CD14-positive monocyte (primary cell): ENCODE measurements around the gene SSBP3. TPM values are rescaled to one million over a fixed set of nuclear protein-coding genes. Genes with fewer than 3 reads are reported as not detected.
A peak's percentile ranks its signal among the peaks of the same experiment; 100 is the strongest.

Source experiments
- DNase-seq, 3 donors: peaks; one replicate each; pipeline ENCODE4 v3.0.0-alpha.2; 2011 to 2022
- H2AFZ ChIP-seq: 2 replicates; pipeline ENCODE4 v1.6.0; 2012; ENCODE audit warnings: mild to moderate bottlenecking, low read depth, low read length, inconsistent platforms; ENCODE audit not compliant: insufficient read depth, poor library complexity, severe bottlenecking
- H3K27ac ChIP-seq, 2 donors: 1 replicate in 1 of 2; 2 replicates in 1 of 2; pipeline ENCODE4 v1.5.1; 2012 to 2013; ENCODE audit warnings: low read length in 2 of 2, control low read depth in 1 of 2, inconsistent platforms in 1 of 2, low read depth in 1 of 2, mild to moderate bottlenecking in 1 of 2
- H3K27me3 ChIP-seq, 2 donors: one replicate each; pipeline versions ENCODE4 v1.6.0 to v1.6.1; 2011 to 2013; ENCODE audit warnings: low read length in 2 of 2; ENCODE audit not compliant: control insufficient read depth in 2 of 2, insufficient read depth in 2 of 2
- H3K36me3 ChIP-seq, 2 donors: replicated peaks in 1 of 2; 1 replicate in 1 of 2; 2 replicates in 1 of 2; pipeline versions ENCODE4 v1.5.1 to v1.6.1; 2012 to 2013; ENCODE audit warnings: low read length in 2 of 2, control low read depth in 1 of 2, inconsistent platforms in 1 of 2, mild to moderate bottlenecking in 1 of 2; ENCODE audit not compliant: insufficient read depth in 2 of 2, control insufficient read depth in 1 of 2
- H3K4me1 ChIP-seq, 2 donors: 1 replicate in 1 of 2; 2 replicates in 1 of 2; pipeline versions ENCODE4 v1.5.1 to v1.6.1; 2012 to 2013; ENCODE audit warnings: low read length in 2 of 2, control low read depth in 1 of 2, inconsistent platforms in 1 of 2, mild to moderate bottlenecking in 1 of 2, moderate library complexity in 1 of 2; ENCODE audit not compliant: insufficient read depth in 2 of 2, control insufficient read depth in 1 of 2
- H3K4me2 ChIP-seq: replicated peaks from 2 replicates; pipeline ENCODE3; 2012; ENCODE audit warnings: low read length, moderate library complexity, mild to moderate bottlenecking; ENCODE audit not compliant: poor library complexity, severe bottlenecking; ENCODE audit errors: extremely low read depth
- H3K4me3 ChIP-seq, 3 experiments: fragments of 200-600 bp in 1 of 3; sonication (generic) in 1 of 3; replicated peaks in 1 of 3; 1 replicate in 2 of 3; 2 replicates in 1 of 3; pipeline ENCODE4 v1.5.1; 2011 to 2013; ENCODE audit warnings: low read length in 3 of 3, mild to moderate bottlenecking in 3 of 3, control low read depth in 2 of 3, low read depth in 2 of 3, inconsistent platforms in 1 of 3, moderate library complexity in 1 of 3
- H3K79me2 ChIP-seq: 2 replicates; pipeline ENCODE4 v1.6.0; 2012; ENCODE audit warnings: mild to moderate bottlenecking, control low read depth, inconsistent platforms, low read length, moderate library complexity; ENCODE audit not compliant: insufficient read depth
- H3K9ac ChIP-seq: 2 replicates; pipeline ENCODE4 v1.6.0; 2017; ENCODE audit warnings: low read length, mild to moderate bottlenecking; ENCODE audit not compliant: insufficient read depth, poor library complexity, severe bottlenecking
- H3K9me3 ChIP-seq, 2 donors: replicated peaks in 1 of 2; 1 replicate in 1 of 2; 2 replicates in 1 of 2; pipeline versions ENCODE4 v1.5.1 to v1.6.1; 2012 to 2013; ENCODE audit warnings: low read length in 2 of 2, control low read depth in 1 of 2; ENCODE audit not compliant: control insufficient read depth in 1 of 2, insufficient read depth in 1 of 2
- H4K20me1 ChIP-seq: 2 replicates; pipeline ENCODE4 v1.6.0; 2012; ENCODE audit warnings: mild to moderate bottlenecking, low read length, control low read depth, moderate library complexity; ENCODE audit not compliant: insufficient read depth
- H3K27ac Mint-ChIP-seq, 7 donors: one replicate each; pipeline ENCODE4 v1.8.0; 2020; ENCODE audit warnings: mild to moderate bottlenecking in 7 of 7, mixed read lengths in 7 of 7, moderate library complexity in 6 of 7, inconsistent platforms in 2 of 7
- H3K27me3 Mint-ChIP-seq, 3 donors: one replicate each; pipeline ENCODE4 v1.8.0; 2021 to 2022; ENCODE audit warnings: low read depth in 3 of 3, mild to moderate bottlenecking in 3 of 3, mixed read lengths in 3 of 3, moderate library complexity in 3 of 3, inconsistent platforms in 1 of 3
- H3K36me3 Mint-ChIP-seq, 2 donors: one replicate each; pipeline ENCODE4 v1.8.0; 2020; ENCODE audit warnings: mixed read lengths in 2 of 2, inconsistent platforms in 1 of 2, mild to moderate bottlenecking in 1 of 2
- H3K4me1 Mint-ChIP-seq: one replicate; pipeline ENCODE4 v1.8.0; 2020; ENCODE audit warnings: mild to moderate bottlenecking, mixed read lengths
- H3K4me3 Mint-ChIP-seq, 2 donors: one replicate each; pipeline ENCODE4 v1.8.0; 2020; ENCODE audit warnings: mild to moderate bottlenecking in 2 of 2, mixed read lengths in 2 of 2, moderate library complexity in 1 of 2
- H3K9me3 Mint-ChIP-seq, 7 donors: one replicate each; pipeline ENCODE4 v1.8.0; 2020 to 2022; ENCODE audit warnings: mixed read lengths in 7 of 7, mild to moderate bottlenecking in 6 of 7, moderate library complexity in 6 of 7, inconsistent platforms in 2 of 7
- WGBS: methylation state at CpG from one replicate; pipeline ENCODE4 v1.1.5; 2013; ENCODE audit warnings: missing lambda C conversion rate; ENCODE audit not compliant: insufficient coverage; 5-methylcytosine and 5-hydroxymethylcytosine counted together
- intact Hi-C, 2 donors: fragments of 100-400 bp; cut with micrococcal nuclease; formaldehyde crosslinking; loops; one replicate each; pipeline versions ENCODE4 v1.15.0 to v1.15.1; 2023
- polyA plus RNA-seq, 3 donors: library from polyadenylated mRNA; depleted of rRNA in 1 of 3; unstranded in 2 of 3; stranded (reverse) in 1 of 3; fragments of 300-500 nt in 2 of 3; fragments of >200 nt in 1 of 3; fragmentation: Illumina TruSeq in 2 of 3; gene quantifications; 1 replicate in 2 of 3; 2 replicates in 1 of 3; pipeline ENCODE4 v1.2.3, GENCODE V29; 2012 to 2021
- TF ChIP-seq, protein P1 (sequence below): fragments of 200-600 bp; IDR thresholded peaks from one replicate; pipeline ENCODE4 v1.8.0; 2022; ENCODE audit warnings: antibody characterized with exemption, mild to moderate bottlenecking

Gene SSBP3
- polyA plus RNA-seq, 3 donors = 4.1 to 30.7 (median 4.3) TPM

- H3K79me2 ChIP-seq = no peaks in the 10 kb centered on the region
- Mint-ChIP-seq H3K27me3 (no peaks in the 10 kb centered on the region), H3K4me3 (no peak overlapping the region), H3K4me1 (no peaks in the 10 kb centered on the region), H3K36me3 (peaks cover 9 to 11% of the 10 kb centered on the region in 2 donors), H3K27ac (peak overlapping the region in 2 of 7 donors; percentile 11 to 21), H3K9me3 (no peaks in the 10 kb centered on the region)
- H3K27me3 ChIP-seq = no peaks in the 10 kb centered on the region
- no peak overlapping the region for H3K4me3 ChIP-seq
- TF ChIP-seq, protein P1, sequence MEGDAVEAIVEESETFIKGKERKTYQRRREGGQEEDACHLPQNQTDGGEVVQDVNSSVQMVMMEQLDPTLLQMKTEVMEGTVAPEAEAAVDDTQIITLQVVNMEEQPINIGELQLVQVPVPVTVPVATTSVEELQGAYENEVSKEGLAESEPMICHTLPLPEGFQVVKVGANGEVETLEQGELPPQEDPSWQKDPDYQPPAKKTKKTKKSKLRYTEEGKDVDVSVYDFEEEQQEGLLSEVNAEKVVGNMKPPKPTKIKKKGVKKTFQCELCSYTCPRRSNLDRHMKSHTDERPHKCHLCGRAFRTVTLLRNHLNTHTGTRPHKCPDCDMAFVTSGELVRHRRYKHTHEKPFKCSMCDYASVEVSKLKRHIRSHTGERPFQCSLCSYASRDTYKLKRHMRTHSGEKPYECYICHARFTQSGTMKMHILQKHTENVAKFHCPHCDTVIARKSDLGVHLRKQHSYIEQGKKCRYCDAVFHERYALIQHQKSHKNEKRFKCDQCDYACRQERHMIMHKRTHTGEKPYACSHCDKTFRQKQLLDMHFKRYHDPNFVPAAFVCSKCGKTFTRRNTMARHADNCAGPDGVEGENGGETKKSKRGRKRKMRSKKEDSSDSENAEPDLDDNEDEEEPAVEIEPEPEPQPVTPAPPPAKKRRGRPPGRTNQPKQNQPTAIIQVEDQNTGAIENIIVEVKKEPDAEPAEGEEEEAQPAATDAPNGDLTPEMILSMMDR = no peak
- H3K4me1 ChIP-seq = no peaks in the 10 kb centered on the region
- 90% methylated on average over 20 of the region's 22 CpGs for WGBS
- no peak overlapping the region for H3K9ac ChIP-seq
- intact Hi-C loops = no loop called here
- no peaks in the 10 kb centered on the region for H3K36me3 ChIP-seq
- no peak overlapping the region for H2AFZ ChIP-seq
- no peaks in the 10 kb centered on the region for H3K9me3 ChIP-seq
- no peak for DNase-seq
- peaks cover 15% of the 10 kb centered on the region for H4K20me1 ChIP-seq
- H3K27ac ChIP-seq = no peak overlapping the region
- H3K4me2 ChIP-seq = no peak overlapping the region
Observed at GRCh38 chr1:54273092-54273794, 133.0 kb downstream of the SSBP3 start.

DNA sequence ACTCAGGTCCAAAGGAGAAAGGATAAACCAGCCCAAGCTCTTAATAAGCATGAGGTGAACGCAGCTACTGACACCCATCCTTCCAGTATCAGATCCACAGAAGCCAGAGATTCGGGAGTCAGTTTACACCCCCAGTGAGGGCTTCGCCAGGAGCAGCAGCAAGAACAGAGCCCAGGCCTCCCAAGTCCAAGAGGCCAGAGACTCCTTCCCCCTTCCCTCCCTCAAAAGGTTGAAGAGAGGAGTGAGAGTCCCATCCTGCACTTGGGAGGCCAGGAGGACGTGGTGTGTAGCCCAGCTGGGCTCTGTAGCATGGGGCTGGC, 133.5 kb downstream of the SSBP3 start:
- no peaks in the 10 kb centered on the region for H3K9me3 Mint-ChIP-seq
- H3K27ac Mint-ChIP-seq = no peak overlapping the region
- WGBS = 81% methylated on average over 3 of the region's 4 CpGs
- Histone ChIP-seq H3K4me3 (no peak overlapping the region), H3K9me3 (no peaks in the 10 kb centered on the region), H4K20me1 (peaks cover 15% of the 10 kb centered on the region), H3K4me2 (no peak overlapping the region), H3K27me3 (no peaks in the 10 kb centered on the region), H2AFZ (no peak overlapping the region), H3K9ac (no peak overlapping the region), H3K27ac (no peak overlapping the region), H3K36me3 (no peaks in the 10 kb centered on the region), H3K79me2 (no peaks in the 10 kb centered on the region), H3K4me1 (no peaks in the 10 kb centered on the region)
- DNase-seq = no peak
- H3K4me1 Mint-ChIP-seq = no peaks in the 10 kb centered on the region
- H3K36me3 Mint-ChIP-seq = peaks cover 9 to 11% of the 10 kb centered on the region in 2 donors
- H3K27me3 Mint-ChIP-seq = no peaks in the 10 kb centered on the region
- intact Hi-C loops = no loop called here
- TF ChIP-seq, protein P1 = no peak
- H3K4me3 Mint-ChIP-seq = no peak overlapping the region
